Middle frontal gyrus (tissue), 1 donor: ENCODE results near the gene TBX22.
"Not testable (repeated sequence)": the region's sequence is repeated elsewhere in the genome, so short reads cannot be mapped to it uniquely, and the experiment has no call there.

Source experiments
- DNase-seq: peaks from one replicate; pipeline ENCODE4 v3.0.0-alpha.2; 2015; ENCODE audit warnings: low spot score; ENCODE audit errors: extremely low spot score

Gene TBX22, protein sequence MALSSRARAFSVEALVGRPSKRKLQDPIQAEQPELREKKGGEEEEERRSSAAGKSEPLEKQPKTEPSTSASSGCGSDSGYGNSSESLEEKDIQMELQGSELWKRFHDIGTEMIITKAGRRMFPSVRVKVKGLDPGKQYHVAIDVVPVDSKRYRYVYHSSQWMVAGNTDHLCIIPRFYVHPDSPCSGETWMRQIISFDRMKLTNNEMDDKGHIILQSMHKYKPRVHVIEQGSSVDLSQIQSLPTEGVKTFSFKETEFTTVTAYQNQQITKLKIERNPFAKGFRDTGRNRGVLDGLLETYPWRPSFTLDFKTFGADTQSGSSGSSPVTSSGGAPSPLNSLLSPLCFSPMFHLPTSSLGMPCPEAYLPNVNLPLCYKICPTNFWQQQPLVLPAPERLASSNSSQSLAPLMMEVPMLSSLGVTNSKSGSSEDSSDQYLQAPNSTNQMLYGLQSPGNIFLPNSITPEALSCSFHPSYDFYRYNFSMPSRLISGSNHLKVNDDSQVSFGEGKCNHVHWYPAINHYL

DNA sequence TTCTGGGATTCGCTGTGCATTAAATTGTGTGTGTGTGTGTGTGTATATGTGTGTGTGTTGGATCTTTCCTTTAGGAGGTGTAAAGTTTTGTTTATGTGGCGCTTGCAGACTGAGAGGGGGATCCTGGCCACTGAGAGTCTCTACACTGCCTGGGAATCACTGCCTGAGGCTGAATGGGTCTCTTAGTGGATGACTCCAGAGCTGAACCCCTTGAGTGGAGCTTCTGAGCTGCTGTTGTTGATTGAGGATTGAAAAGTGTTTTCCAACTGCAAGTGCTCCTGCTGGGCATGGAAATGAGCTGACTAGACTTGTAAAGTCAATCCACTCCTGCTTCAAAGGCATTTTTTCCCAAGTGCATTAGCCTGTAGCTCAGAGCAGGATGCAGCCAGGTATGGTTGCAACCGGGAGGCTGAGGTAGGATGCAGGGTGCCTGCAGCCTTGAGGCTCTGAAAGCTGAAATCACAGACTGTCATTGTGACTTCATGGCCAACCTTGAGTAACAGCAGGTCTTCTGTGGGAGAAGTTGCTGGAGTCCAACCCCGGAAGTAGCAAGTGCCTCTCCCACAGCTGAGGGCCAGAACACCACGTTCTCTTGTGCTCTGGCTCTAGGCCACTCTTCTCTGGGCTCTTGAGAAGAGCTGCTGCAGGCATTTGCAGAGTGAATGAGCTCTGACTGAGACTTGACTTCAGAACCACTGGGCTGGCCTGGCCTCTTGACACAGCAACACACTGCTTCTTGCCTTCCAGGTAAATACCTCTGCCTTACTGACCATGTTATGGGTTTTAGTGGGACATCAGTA is at the start of gene TBX22:
Gene TBX22 (plus strand): TSS at position 613 of the 800 bp plus-strand sequence. CDS start 7,517 bp downstream, outside the sequence.
- DNase-seq = no peak

DNA sequence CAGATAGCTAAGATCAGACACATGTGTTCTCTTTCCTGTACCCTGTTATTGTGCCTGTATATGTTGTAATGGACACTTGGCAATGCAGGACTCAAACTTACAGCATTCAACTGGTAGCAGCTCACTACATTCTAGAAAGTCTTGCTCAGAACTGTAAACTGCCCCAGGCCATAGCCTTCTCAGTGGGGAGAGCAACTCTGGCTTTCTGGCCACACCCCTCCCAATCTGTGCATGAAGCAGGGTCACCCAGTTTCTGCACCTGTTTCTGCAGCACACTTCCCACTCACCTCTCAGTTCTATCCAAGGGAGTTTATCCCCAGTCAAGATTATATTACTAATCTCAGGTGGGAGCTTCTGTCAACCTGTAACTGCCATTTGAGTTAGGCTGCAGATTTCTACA is 38.9 kb upstream of the TBX22 start:
- no peak for DNase-seq

- DNase-seq = no peak
These were observed 10.1 kb upstream of the TBX22 start for GRCh38 chrX:80004458-80004857.

DNA sequence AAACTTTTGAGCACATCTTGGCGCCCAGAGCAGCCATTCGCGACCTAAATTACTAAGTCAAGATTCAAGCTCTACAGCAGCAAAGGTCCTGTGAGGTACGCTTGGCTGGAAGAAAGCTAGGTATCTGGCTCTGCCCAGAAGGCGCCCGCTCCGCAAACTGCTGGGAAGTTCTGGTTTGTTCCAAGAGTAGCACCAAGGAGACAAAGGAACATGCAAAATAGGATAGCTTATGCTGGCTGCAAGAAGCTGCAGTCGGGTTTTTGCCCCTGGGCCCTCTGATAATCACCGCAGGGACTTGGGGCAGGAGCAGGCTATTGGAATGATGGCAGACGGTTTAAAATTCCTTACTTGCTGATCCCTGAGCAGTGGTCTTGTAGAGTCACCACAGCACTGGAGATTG is 3.0 kb upstream of the TBX22 start:
- DNase-seq = no peak

DNA sequence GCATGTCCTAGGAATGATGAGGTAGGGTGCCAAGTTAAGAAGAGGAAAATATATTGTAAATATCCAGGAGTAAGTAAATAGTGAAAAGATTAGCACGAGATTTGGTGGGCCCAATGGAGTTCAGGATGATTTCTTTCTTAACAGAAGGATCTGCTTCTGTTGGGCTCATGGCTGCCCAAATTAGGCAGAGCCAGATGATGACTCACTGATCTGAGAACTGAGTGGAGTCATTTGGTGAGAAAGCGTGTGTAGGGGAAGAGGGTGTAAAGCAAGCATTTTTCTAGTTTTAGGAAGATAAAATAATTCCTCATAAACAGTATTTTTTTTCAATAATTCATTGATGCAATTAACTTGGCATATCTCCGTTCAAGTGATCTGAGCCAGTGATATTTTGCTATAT is 1.6 kb downstream of the TBX22 start:
- DNase-seq = no peak

DNA sequence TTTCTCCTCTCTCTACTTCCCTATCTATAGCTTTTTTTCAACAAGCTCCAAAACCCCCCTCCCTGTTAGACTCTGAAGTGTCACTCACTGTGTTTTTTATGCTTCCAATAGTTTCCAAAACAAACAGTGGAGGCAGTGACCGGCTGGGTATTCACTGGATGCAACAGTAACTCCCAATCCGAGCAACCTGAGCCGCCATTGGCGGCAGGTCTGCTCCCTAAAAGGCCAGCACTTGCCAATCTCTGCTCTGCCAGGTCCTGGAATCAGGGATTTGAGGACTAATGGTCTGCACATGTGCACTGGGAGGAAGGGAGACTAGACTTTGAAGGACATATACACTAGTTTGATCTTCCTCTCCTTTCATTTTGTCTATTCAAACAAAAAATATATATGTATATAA is 7.1 kb downstream of the TBX22 start:
- no peak for DNase-seq

DNA sequence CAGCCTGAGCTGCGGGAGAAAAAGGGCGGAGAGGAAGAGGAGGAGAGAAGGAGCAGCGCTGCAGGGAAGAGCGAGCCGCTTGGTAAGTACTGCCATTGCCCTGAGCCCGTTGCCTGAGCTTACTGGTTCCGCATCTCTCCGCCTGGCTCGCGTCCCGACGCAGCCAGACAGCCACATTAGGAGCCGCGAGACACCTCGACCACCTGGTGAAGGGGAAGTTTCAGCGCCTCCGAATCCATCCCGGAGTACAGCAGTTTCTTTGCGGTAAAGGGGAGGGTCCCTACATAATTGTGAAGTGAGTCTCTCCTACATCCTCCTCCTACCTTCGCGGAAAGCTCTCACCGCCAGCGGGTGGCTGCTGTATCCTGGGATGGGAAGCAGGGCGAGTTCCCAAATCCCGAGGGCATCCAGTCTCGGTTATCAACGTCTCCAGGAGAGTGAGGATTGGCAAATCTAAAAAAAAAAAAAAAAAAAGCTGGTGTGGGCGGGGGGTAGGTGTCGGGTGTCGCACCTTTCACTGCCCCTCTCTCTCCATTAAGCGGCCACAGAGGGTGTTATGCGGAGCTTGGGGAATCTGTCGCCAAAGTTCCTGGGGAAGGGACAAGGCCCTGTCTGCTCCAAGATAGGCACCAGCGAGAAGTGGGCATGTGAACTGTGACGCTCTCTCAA is 7.9 kb downstream of the TBX22 start:
- no peak for DNase-seq

DNA sequence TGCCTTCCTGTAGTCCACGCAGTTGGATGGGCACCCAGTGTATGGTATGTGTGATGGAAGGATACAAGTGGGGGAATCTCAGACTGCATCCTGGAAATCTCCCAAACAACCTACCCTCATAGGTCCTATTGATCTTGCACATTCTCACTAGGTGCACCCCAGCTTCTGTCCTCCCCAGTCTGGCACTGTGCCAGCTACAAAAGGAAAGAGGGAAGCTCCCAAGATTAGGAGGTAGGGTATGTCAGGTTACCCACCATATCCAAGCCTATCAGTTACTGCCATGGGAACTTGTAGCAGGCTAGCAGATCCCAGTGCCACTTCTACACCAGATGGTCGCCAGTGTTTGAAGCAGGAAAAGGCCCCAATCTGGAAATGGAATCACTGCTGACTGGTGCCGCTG is 11.6 kb downstream of the TBX22 start:
- DNase-seq = no peak

DNA sequence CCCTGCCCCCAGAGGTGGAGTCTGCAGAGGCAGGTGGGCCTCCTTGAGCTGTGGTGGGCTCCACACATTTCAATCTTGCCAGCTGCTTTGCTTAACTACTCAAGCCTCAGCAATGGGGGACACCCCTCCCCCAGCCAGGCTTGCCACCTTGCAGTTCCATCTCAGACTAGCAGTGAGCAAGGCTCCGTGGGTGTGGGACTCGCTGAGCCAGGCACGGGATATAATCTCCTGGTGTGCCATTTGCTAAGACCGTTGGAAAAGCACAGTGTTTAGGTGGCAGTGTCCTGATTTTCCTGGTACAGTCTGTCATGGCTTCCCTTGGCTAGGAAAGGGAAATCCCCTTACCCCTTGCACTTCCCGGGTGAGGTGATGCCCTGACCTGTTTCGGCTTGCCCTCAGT is 51.6 kb downstream of the TBX22 start:
- DNase-seq = not testable (repeated sequence)

GRCh38 chrX:80075625-80076024 is 61.1 kb downstream of the TBX22 start:
- DNase-seq = not testable (repeated sequence)
